HL-60 (cell line): Measurements from ENCODE around the gene CCDC6.

Experiments used
- DNase-seq, 2 experiments: peaks; one replicate each; pipeline ENCODE4 v3.0.0-alpha.2; 2010 to 2020; ENCODE audit warnings: low read depth in 1 of 2, low spot score in 1 of 2
- H3K27ac ChIP-seq: fragments of 250-450 bp; sonication (Bioruptor Pico); replicated peaks from 2 replicates; pipeline ENCODE4 v1.5.1; 2020; ENCODE audit warnings: mild to moderate bottlenecking, moderate library complexity
- H3K27me3 ChIP-seq: fragments of 250-450 bp; sonication (Bioruptor Pico); 2 replicates; pipeline ENCODE4 v1.5.1; 2021; ENCODE audit warnings: mild to moderate bottlenecking, moderate library complexity; ENCODE audit not compliant: insufficient read depth, poor library complexity, severe bottlenecking
- H3K4me3 ChIP-seq: replicated peaks from 2 replicates; pipeline ENCODE4 v1.5.1; 2011; ENCODE audit warnings: mild to moderate bottlenecking, control low read depth, low read length; ENCODE audit not compliant: insufficient read depth
- GABPA ChIP-seq: IDR thresholded peaks from 2 replicates; pipeline ENCODE4 v1.6.1; 2012; ENCODE audit warnings: low read depth
- POLR2AphosphoS5 ChIP-seq: IDR thresholded peaks from 2 replicates; pipeline ENCODE4 v1.6.1; 2012; ENCODE audit warnings: low read depth
- SPI1 ChIP-seq: IDR thresholded peaks from 2 replicates; pipeline ENCODE4 v1.6.1; 2012; ENCODE audit warnings: low read depth, mild to moderate bottlenecking, borderline replicate concordance
- TF ChIP-seq, protein P1 (sequence below): IDR thresholded peaks from one replicate; pipeline ENCODE4 v1.5.1; 2011; ENCODE audit warnings: low read length, control low read depth, inconsistent platforms; ENCODE audit not compliant: insufficient read depth
- TF ChIP-seq, protein P2 (sequence below): IDR thresholded peaks from 2 replicates; pipeline ENCODE4 v1.6.1; 2012; ENCODE audit warnings: low read depth; ENCODE audit not compliant: insufficient replicate concordance

The CCDC6 gene

GRCh38 chr10:59838085-59838789, 68.1 kb downstream of the CCDC6 start:
- TF ChIP-seq, protein P1, sequence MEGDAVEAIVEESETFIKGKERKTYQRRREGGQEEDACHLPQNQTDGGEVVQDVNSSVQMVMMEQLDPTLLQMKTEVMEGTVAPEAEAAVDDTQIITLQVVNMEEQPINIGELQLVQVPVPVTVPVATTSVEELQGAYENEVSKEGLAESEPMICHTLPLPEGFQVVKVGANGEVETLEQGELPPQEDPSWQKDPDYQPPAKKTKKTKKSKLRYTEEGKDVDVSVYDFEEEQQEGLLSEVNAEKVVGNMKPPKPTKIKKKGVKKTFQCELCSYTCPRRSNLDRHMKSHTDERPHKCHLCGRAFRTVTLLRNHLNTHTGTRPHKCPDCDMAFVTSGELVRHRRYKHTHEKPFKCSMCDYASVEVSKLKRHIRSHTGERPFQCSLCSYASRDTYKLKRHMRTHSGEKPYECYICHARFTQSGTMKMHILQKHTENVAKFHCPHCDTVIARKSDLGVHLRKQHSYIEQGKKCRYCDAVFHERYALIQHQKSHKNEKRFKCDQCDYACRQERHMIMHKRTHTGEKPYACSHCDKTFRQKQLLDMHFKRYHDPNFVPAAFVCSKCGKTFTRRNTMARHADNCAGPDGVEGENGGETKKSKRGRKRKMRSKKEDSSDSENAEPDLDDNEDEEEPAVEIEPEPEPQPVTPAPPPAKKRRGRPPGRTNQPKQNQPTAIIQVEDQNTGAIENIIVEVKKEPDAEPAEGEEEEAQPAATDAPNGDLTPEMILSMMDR: no peak
- TF ChIP-seq GABPA (no peak), POLR2AphosphoS5 (no peak), SPI1 (no peak)
- TF ChIP-seq, protein P2, sequence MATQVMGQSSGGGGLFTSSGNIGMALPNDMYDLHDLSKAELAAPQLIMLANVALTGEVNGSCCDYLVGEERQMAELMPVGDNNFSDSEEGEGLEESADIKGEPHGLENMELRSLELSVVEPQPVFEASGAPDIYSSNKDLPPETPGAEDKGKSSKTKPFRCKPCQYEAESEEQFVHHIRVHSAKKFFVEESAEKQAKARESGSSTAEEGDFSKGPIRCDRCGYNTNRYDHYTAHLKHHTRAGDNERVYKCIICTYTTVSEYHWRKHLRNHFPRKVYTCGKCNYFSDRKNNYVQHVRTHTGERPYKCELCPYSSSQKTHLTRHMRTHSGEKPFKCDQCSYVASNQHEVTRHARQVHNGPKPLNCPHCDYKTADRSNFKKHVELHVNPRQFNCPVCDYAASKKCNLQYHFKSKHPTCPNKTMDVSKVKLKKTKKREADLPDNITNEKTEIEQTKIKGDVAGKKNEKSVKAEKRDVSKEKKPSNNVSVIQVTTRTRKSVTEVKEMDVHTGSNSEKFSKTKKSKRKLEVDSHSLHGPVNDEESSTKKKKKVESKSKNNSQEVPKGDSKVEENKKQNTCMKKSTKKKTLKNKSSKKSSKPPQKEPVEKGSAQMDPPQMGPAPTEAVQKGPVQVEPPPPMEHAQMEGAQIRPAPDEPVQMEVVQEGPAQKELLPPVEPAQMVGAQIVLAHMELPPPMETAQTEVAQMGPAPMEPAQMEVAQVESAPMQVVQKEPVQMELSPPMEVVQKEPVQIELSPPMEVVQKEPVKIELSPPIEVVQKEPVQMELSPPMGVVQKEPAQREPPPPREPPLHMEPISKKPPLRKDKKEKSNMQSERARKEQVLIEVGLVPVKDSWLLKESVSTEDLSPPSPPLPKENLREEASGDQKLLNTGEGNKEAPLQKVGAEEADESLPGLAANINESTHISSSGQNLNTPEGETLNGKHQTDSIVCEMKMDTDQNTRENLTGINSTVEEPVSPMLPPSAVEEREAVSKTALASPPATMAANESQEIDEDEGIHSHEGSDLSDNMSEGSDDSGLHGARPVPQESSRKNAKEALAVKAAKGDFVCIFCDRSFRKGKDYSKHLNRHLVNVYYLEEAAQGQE: no peak
- H3K4me3 ChIP-seq: no peak overlapping the region
- H3K27ac ChIP-seq: no peak overlapping the region
- DNase-seq: no peak
- H3K27me3 ChIP-seq: no peaks in the 10 kb centered on the region

GRCh38 chr10:59833810-59834209, 72.5 kb downstream of the CCDC6 start:
- DNase-seq: no peak
- H3K27me3 ChIP-seq: no peaks in the 10 kb centered on the region
- no peak overlapping the region for H3K27ac ChIP-seq
- no peak overlapping the region for H3K4me3 ChIP-seq
- no peak for TF ChIP-seq SPI1
- TF ChIP-seq GABPA: no peak
- TF ChIP-seq, protein P1: no peak
- no peak for TF ChIP-seq POLR2AphosphoS5
- TF ChIP-seq, protein P2: no peak

DNA sequence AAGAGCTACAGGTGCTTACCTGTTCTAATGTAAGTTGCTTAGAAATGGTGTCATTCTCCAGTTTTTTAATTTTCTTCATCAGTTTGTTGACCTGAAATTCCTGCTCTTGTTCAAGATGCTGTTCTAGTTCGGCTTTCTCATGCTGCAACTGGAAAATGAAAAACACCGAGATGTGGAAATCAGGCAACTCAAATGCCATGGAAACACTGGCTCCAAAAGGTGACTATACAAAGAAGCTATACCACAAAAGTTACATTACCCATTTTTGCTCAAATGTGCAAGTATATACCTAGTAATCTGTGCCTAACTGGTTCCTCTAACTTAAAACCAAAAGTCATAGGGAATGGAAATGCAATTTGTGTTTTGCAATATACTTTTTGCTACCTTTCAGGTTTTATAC, 73.8 kb downstream of the CCDC6 start:
- Histone ChIP-seq H3K4me3 (no peak overlapping the region), H3K27ac (no peak overlapping the region), H3K27me3 (no peaks in the 10 kb centered on the region)
- no peak for TF ChIP-seq GABPA
- no peak for DNase-seq

- TF ChIP-seq POLR2AphosphoS5 (no peak), GABPA (no peak), SPI1 (no peak)
- TF ChIP-seq, protein P1: no peak
- TF ChIP-seq, protein P2: no peak
- no peak for DNase-seq
- Histone ChIP-seq H3K27ac (no peak overlapping the region), H3K27me3 (no peaks in the 10 kb centered on the region), H3K4me3 (no peak overlapping the region)
Observed at GRCh38 chr10:59831658-59832503, 74.5 kb downstream of the CCDC6 start.
